Liver (tissue), 3 donors: Measurements from ENCODE around the gene SEC14L5.

Experiments used
- GABPA ChIP-seq, 2 donors: IDR thresholded peaks in 1 of 2; conservative IDR thresholded peaks in 1 of 2; 2 replicates each; pipeline ENCODE4 v1.6.1; 2016; ENCODE audit warnings: antibody characterized with exemption in 2 of 2, mild to moderate bottlenecking in 1 of 2, moderate library complexity in 1 of 2
- JUND ChIP-seq, 2 donors: IDR thresholded peaks; 2 replicates each; pipeline ENCODE4 v1.6.1; 2016; ENCODE audit warnings: antibody characterized with exemption in 2 of 2
- TF ChIP-seq, protein P1 (sequence below): fragments of 150-350 bp; IDR thresholded peaks from 2 replicates; pipeline ENCODE4 v1.5.1; 2017; ENCODE audit warnings: improper control_type of control experiment, low read depth, low read length; ENCODE audit not compliant: missing input control
- TF ChIP-seq, protein P2 (sequence below): IDR thresholded peaks from 2 replicates; pipeline ENCODE4 v1.6.1; 2016; ENCODE audit warnings: antibody characterized with exemption
- donor health status: healthy.
- donor health status: healthy.

DNA sequence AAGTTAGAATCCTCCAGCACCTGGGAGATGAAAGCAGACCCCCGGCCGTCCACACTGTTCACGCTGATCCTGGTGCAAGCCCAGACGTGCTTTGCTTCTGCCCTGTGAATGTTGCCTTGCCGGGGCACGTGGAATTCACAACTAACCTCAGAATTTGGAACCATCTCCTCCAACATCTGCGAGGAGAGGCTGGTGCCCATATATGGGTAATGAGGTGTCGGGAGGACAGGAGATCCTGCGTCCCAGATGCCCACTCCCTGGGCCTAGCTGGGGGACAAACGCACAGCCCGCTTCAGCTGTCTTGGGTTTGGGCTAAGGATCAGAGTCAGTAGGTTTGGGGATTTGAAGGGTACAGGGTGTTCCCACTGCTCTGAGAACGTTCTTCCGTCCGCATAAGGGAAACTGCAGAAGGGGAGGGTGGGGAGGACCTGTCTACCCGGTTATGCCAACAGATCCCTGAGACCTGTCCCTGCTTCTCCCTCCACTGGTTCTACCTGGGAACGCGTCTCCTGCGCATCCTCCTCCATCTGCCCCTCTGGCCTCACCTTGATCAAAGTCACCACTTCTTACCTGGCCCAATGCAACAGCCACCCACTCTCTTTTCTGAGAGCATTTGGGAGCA is 35.3 kb upstream of the SEC14L5 start:
- TF ChIP-seq, protein P1, sequence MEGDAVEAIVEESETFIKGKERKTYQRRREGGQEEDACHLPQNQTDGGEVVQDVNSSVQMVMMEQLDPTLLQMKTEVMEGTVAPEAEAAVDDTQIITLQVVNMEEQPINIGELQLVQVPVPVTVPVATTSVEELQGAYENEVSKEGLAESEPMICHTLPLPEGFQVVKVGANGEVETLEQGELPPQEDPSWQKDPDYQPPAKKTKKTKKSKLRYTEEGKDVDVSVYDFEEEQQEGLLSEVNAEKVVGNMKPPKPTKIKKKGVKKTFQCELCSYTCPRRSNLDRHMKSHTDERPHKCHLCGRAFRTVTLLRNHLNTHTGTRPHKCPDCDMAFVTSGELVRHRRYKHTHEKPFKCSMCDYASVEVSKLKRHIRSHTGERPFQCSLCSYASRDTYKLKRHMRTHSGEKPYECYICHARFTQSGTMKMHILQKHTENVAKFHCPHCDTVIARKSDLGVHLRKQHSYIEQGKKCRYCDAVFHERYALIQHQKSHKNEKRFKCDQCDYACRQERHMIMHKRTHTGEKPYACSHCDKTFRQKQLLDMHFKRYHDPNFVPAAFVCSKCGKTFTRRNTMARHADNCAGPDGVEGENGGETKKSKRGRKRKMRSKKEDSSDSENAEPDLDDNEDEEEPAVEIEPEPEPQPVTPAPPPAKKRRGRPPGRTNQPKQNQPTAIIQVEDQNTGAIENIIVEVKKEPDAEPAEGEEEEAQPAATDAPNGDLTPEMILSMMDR = no peak
- no peak for TF ChIP-seq GABPA (IDR thresholded peaks at IDR 0.05 in 1 of 2, conservative IDR thresholded peaks at IDR 0.05 in 1 of 2)
- TF ChIP-seq JUND (IDR thresholded peaks at IDR 0.05) = no peak
- TF ChIP-seq, protein P2, sequence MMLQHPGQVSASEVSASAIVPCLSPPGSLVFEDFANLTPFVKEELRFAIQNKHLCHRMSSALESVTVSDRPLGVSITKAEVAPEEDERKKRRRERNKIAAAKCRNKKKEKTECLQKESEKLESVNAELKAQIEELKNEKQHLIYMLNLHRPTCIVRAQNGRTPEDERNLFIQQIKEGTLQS = no peak
